HG03457 (cell line): ENCODE measurements around the gene GP1BB.
"Not testable (repeated sequence)": the region's sequence is repeated elsewhere in the genome, so short reads cannot be mapped to it uniquely, and the experiment has no call there.

Source experiments
- ATAC-seq: cut with Tn5 transposase; IDR thresholded peaks from one replicate; pipeline ENCODE4 v1.9.1; 2021; ENCODE audit warnings: moderate number of reproducible peaks; ENCODE audit not compliant: unreplicated experiment

The GP1BB gene

GRCh38 chr22:19693581-19693980, 29.8 kb upstream of the GP1BB start:
- ATAC-seq: no peak

- no peak for ATAC-seq
Measured at GRCh38 chr22:19693981-19694670, 29.2 kb upstream of the GP1BB start.

- no peak for ATAC-seq
Measured at GRCh38 chr22:19694696-19695095, 28.6 kb upstream of the GP1BB start.

- ATAC-seq: no peak
Measured at GRCh38 chr22:19696504-19697276, 26.6 kb upstream of the GP1BB start.

GRCh38 chr22:19697871-19698270, 25.5 kb upstream of the GP1BB start:
- not testable (repeated sequence) for ATAC-seq

GRCh38 chr22:19700790-19701419, 22.4 kb upstream of the GP1BB start:
- ATAC-seq: no peak

- ATAC-seq: no peak
Measured at GRCh38 chr22:19701420-19702145, 21.8 kb upstream of the GP1BB start.

GRCh38 chr22:19703869-19704268, 19.5 kb upstream of the GP1BB start:
- ATAC-seq: no peak

GRCh38 chr22:19704355-19705015, 18.9 kb upstream of the GP1BB start:
- no peak for ATAC-seq

- no peak for ATAC-seq
Measured at GRCh38 chr22:19705181-19705934, 18.0 kb upstream of the GP1BB start.

GRCh38 chr22:19706661-19707151, 16.6 kb upstream of the GP1BB start:
- ATAC-seq: no peak

GRCh38 chr22:19707347-19708290, 15.7 kb upstream of the GP1BB start:
- no peak for ATAC-seq

GRCh38 chr22:19708321-19709011, 14.9 kb upstream of the GP1BB start:
- no peak for ATAC-seq

GRCh38 chr22:19709063-19709769, 14.1 kb upstream of the GP1BB start:
- no peak for ATAC-seq

- no peak for ATAC-seq
Measured at GRCh38 chr22:19710020-19710768, 13.1 kb upstream of the GP1BB start.

- ATAC-seq: no peak
Measured at GRCh38 chr22:19710769-19711106, 12.6 kb upstream of the GP1BB start.

- ATAC-seq: no peak
Measured at GRCh38 chr22:19713245-19713644, 10.1 kb upstream of the GP1BB start.
